GM18520 (cell line): ENCODE results near the gene CAMK2D.
"Not testable (repeated sequence)": the region's sequence is repeated elsewhere in the genome, so short reads cannot be mapped to it uniquely, and the experiment has no call there.

Experiments
- ATAC-seq: cut with Tn5 transposase; IDR thresholded peaks from one replicate; pipeline ENCODE4 v1.9.1; 2021; ENCODE audit not compliant: unreplicated experiment

Gene CAMK2D

GRCh38 chr4:113687067-113687718, 74.3 kb downstream of the CAMK2D start:
- ATAC-seq, result peak; percentile 22

GRCh38 chr4:113685157-113685556, 76.4 kb downstream of the CAMK2D start:
- ATAC-seq, result not testable (repeated sequence)

DNA sequence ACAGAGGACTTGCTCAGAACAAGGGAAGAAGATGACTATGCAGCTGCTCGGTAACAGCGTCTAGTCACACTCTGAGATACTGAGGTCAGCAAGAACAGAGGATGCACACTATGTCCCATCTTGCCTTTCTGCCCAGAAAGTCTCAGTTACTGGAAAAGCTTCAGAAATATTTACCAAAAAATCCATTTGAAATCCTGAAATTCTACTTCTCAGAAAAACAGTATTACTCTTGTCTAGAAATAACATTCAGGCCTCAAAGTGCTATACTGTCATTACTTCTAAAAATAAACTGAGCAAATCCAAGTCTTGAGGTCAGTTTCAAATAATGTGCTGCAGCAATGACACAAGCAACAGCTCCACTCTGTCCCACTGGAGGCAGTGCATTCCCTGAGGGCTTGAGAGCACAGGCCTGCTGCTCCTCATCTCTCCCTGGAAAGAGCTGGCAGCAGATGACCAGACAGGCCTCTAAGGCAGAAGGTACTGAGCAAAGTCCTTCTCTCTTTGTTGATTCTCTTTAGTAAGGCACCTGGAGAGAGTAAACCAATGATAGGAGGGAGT, 76.9 kb downstream of the CAMK2D start:
- no peak for ATAC-seq

DNA sequence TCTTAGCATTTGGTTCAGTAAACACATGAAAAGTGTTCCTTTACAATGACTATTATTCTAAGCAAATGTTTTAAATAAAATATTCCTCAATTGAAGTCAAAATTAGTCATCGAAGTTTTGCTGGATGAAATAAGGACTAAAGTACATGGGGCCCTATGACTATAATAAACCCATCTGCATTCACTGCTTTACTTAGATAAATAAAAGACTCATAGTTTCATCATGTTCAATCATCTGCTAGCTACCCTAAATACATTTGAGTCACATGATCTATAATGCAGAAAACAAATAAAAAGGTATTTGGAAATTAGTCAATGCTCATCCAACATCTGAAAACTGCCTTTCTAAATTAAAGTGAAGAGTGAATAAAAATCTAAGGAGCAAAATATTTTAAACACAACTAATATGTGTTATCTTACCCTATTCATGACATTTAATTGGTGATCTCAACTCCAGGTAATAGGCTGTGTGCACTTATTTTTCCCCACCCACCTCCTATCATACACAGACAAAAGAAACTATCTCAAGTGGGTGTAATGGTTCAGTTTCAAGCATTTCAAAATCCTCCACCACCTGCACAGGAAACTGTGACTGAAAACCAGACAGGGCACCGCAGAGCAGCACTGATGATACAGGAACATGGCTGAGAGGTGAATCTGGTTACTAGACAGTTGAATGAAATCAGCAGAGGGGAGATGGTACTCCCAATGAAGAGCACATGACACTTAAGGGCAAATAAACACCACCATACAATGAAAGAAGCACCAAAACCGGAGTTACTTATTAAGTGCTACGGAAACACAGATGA, 78.6 kb downstream of the CAMK2D start:
- peak; percentile 97 for ATAC-seq

GRCh38 chr4:113678641-113679040, 82.9 kb downstream of the CAMK2D start:
- no peak for ATAC-seq

- ATAC-seq, result no peak
Measured at GRCh38 chr4:113677325-113677724, 84.2 kb downstream of the CAMK2D start.

DNA sequence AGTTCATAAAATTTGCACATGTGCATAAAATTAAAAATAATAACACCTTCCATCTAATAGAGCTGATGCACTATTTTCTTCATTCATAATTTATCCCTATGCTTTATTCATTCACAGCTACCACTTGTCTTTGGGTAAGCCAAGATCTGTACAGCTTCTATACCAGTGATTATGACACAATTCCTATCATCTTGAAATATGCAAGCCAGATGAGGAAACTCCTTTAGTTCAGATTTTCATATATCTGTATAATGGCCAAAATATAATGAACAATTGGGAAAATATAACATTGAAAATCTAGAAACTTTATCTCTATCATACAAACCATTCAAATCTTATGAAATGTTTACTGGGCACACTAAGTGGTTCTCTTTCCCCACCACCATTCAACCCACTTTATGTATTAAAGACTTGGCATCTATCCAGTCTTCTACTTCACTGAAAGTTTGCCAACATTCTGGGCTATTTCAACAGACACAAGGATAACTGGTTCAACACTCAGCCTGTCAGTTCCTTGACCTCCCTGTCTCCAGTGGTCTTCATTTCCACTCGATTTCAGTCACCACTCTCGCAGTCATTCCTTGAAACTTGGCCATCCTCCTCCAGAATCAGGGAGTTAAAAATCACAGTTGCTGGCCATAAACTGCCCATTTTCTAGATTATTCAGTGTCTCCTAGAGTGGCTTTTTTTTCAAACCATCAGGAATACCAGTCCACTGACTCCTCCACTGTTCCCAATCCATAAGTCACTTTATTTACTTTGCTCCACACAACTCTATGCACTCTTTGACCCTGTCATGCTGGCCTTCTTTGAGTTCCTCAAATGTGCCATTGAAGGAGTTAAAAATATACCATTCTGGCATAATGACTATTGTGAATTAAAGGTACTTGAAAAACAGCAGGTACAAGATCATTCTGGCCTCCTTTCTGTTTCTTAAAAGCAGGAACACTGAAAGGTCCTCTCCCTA, 85.5 kb downstream of the CAMK2D start:
- no peak for ATAC-seq

GRCh38 chr4:113674733-113675132, 86.8 kb downstream of the CAMK2D start:
- no peak for ATAC-seq

- no peak for ATAC-seq
Measured at GRCh38 chr4:113674251-113674650, 87.3 kb downstream of the CAMK2D start.

- peak; percentile 89 for ATAC-seq
Measured at GRCh38 chr4:113673450-113673849, 88.1 kb downstream of the CAMK2D start.

GRCh38 chr4:113666386-113667114, 95.0 kb downstream of the CAMK2D start:
- ATAC-seq, result no peak

DNA sequence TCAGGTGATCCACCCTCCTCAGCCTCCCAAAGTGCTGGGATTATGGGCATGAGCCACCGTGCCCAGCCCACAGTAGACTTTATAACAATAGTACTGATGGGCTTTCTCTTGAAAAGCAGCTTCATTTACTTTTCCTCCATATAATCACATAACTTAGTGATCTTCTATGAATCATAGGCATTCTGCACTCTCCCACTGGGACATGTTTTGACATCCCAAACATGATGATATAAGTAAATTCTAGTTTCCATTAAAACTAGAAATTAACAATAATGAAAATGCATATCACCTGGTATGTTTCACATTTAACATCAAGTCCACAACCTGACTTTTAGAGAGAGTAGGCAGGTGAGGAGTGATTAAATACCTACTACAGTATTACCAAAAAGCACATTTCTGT, 96.5 kb downstream of the CAMK2D start:
- ATAC-seq, result no peak

GRCh38 chr4:113662581-113662980, 99.0 kb downstream of the CAMK2D start:
- ATAC-seq, result no peak

DNA sequence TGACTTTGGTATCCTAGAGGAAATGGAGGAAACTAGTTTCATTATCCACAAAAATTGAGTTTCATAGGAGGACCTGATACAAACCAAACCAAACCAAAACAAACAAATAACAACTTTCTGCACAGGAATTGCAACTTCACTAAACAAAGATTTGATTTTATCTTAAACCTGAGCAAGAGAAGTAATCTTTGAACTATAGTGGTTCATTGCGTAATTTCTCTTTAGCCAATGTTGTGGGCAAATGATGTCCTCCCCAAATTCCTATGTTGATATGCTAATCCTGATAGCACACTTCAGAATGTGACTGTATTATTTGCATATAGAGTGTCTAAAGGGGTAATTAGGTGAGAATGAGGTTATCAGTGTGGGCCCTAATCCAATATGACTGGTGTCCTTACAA, 102.4 kb downstream of the CAMK2D start:
- ATAC-seq, result no peak

DNA sequence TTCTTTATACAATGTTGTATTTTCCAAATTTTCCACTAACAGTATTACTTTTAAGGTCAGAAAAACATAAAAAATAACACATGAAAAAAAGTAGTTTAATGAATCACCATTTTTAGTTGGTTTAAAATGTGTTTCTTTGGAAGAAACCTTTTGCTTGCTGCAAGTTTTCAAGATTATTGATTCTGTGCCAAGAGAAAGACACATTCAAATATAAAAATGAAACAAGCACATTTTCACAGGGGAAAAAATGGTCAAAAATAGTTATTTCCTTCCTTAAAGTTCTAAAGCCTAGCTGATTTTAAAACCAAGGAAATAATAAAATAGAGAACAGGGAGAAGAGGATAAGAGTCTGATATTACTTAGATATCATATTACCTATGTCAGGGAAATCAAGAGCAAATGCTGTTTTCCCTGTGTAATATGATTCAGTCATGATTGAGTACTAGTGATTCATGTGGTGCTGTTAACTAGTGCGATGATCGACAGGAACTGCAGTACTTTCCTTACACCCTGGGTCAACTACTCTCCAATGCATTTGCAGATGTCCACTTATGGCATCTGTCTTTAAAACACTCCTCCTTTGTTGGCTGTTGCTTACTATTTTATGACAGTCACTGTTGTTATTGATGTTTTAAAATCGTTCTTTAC, 103.8 kb downstream of the CAMK2D start:
- ATAC-seq, result no peak

GRCh38 chr4:113653871-113654270, 107.7 kb downstream of the CAMK2D start:
- no peak for ATAC-seq

DNA sequence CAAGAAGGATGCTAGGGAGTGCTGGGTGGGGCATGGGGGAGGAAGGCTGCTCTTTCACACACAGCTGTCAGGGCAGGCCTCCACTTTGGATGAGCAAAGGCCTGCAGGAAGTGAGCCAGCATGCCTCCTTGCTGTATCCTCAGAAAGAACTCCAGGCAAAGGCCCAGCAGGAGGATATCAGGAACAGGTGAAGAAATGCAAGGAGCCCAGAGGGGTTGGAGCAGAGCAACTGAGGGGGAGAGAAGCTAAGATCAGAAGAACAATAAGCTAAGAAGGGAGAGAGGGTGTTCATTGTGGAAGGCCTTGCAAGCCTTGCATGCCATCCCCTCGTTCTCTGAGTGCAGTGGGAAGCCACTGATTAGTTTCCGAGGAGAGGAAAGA, 115.1 kb downstream of the CAMK2D start:
- no peak for ATAC-seq

GRCh38 chr4:113645771-113646441, 115.6 kb downstream of the CAMK2D start:
- no peak for ATAC-seq

- no peak for ATAC-seq
Measured at GRCh38 chr4:113645288-113645687, 116.2 kb downstream of the CAMK2D start.
